Activated gamma-delta T cell treated with Interleukin-2 at 50 U/mL for 16 hours (primary cell): Measurements from ENCODE around the gene NR5A1.

Experiments used
- DNase-seq: peaks from one replicate; pipeline ENCODE4 v3.0.0-alpha.2; 2020

NR5A1 gene

DNA sequence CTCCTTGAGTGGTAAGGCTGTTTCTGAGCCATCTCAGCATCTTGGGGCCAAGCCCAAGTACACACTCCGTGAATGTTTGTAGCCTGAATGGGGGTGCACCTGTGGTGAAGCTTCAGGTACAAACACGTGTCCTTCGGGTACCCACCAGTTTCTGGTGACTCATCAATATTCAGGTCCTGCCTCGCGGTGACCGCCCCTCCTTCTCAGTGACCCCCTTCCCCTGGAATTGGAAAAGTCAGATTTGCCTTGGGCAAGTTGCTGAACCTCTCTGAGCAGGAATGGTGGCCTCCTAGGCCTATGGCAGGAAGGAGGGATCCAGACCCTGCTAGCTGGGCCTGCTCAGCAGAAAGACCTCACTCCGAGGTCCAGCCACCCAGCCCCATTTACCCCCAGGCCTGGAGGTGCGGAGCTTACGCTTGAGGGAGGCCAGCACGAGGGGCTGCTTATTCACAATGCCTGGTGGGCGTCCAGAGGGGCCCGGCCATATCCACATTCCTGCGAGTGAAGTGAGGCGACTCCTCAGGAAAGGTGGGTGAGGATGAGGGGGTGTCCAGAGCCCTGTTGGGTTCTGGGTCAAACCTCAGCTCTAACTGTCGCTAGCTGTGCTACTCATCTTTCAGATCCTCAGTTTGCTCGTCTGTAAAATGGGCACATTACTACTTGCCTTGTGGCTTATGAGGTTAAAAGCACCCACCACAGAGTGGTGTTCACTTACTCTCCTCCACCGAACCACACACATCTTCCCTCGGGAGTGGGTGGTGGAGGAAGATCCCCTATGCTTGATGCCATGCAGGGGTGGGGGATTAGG lies 49.9 kb downstream of the NR5A1 start:
- DNase-seq = no peak

DNA sequence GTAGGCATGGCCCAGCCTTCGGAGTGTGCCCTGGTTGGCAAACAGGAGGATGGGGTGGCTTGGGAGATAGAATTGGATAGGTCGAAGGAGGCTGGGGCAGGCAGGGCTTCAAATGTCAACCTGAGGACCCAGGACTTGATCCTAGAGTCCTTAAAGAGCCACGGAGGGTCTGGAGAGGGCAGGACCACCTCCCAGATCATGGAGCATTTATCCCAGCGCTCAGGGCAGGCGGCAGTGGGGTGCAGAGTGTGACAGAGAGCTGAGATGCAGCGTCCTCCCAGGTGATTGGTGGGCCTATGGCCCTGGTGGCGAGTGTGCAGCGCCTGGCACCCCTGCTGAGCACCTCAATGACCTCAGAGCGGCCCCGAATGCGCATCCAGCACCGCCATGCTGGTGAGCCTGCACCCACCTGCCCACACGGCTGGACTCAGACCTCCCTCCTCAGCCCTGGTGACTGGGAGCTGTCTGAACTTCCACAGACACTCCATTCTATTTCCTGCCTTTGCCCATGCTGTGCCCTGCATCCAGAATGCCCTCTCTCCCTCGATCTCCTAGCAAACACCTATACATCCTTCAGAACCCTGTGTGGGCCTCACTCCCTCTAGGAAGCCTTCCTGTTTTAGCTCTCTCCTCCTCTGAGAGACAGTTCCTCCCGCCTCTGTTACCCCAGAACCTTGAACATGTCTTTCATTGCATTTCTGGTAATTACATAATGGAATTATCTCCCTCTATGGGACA lies 50.7 kb downstream of the NR5A1 start:
- no peak for DNase-seq

DNA sequence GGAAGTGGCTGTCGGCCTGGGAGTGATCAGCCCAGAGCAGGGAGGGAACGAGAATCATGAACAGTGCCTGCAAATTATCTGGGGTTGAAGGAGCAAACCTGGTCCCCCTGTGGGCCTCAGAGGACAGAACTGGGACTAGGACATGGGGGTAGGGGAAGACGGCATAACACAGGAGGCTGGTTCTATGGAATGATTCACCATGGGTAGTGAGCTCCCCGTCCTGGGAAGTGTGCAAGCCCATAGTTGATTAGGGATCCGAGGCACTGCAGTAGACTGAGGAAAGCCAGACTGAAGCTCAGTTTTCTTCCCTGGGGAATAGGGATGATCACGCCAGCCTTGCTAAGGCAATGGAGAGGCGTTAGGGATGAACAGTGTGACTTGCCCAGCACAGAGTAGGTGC lies 51.4 kb downstream of the NR5A1 start:
- DNase-seq = no peak

DNA sequence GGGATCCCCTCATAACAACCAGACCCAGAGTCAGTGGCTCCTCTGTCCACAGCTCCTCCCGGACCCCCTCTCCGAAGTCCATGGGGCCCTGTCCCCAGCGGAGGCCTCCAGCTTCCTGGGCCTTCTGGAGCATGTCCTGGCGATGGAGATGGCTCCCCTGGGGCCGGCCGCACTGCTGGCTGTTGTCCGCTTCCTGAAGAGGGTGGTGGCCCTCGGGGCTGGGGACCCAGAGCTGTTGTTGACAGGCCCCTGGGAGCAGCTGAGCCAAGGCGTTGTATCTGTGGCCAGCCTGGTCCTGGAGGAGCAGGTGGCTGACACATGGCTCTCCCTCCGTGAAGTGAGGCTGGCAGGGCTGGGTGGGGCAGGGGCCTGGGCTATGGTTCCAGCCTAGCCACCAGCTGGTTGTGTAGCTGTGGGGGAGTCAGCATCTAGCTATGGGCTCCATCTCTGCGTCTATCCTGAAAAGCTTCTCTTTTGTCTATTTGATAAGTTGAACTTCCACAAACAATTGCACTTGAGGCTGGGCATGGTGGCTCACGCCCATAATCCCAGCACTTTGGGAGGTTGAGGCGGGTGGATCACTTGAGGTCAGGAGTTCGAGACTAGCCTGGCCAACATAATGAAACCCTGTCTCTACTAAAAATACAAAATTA lies 52.3 kb downstream of the NR5A1 start:
- no peak for DNase-seq

DNA sequence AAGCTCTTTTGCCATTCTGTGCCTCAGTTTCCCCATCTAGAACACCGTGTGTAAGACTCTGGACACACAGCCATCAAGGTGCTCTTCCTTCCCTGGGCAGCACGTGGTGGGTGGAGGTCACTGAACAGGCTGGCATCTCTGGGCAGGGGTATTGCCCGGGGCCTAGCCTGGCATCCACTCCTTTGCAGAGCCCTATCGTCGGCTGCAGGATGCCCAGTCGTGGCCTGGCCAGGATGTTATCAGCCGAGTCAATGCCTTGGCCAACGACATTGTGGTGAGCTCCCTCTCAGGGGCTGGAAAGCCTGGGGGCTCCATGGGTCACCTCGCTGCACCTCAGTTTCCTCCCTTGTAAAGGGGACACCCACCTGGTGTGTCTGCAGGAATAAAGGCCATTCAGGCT lies 52.9 kb downstream of the NR5A1 start:
- no peak for DNase-seq

DNA sequence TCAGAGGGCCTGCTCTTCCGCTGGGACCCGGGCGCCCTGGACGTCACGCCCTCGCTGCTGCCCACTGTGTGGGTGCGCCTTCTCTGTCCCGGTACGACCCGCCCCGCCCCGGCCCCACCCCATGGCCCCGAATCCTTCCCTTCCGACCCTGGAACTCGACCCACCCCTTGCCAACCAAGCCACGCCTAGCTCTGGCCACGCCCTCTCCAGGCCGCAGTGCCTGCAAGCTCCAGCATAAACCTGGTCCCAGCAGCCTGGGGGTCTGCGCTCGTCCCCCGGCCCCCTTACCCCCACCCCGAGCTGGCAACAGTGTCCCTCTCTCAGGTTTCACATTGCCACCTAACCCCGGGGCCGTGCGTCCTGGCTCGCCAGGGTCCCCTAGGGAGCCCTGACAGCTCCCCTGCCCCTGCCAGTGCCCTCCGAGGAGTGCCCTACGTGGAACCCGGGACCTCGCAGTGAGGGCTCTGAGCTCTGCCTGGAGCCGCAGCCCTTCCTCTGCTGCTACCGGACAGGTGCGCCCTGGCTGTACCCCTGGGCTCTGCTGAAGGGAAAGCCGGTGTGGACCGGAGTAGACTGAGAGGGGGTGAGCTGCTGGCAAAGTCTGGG lies 53.5 kb downstream of the NR5A1 start:
- no peak for DNase-seq

DNA sequence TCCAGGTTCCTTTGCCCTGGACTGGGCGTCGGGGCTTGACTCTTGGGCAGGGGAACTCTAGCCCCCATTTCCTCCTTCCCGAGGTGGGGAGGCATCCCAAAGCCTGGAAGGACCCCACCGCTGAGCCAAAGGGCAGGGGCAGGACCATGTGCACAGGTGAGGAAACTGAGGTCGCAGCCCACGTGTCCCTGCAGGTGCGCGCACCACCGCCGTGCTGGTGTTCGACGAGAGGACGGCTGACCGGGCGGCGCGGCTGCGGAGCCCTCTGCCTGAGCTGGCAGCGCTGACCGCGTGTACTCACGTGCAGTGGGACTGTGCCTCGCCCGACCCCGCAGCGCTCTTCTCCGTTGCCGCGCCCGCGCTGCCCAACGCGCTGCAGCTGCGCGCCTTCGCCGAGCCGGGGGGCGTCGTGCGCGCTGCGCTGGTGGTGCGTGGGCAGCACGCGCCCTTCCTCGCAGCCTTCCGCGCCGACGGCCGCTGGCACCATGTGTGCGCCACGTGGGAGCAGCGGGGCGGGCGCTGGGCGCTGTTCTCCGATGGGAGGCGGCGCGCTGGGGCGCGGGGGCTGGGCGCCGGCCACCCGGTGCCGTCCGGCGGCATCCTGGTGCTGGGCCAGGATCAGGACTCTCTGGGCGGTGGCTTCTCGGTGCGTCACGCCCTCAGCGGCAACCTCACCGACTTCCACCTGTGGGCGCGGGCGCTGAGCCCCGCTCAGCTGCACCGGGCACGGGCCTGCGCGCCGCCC lies 54.2 kb downstream of the NR5A1 start:
- DNase-seq = no peak

DNA sequence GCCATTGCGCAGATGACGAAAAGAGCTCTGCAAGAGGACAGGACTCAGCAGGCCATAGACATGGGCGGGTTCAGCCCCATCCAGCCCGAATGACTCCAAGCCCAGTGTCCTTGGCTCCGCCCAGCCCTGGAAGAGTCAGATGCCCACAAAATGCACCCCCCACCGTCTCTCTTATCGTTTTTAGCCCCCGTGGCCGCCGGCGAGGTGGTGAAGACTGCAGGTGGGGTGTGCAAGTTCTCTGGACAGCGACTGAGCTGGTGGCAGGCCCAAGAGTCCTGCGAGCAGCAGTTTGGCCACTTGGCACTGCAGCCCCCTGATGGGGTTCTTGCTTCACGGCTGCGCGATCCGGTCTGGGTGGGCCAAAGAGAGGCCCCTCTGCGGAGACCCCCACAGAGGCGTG lies 54.9 kb downstream of the NR5A1 start:
- DNase-seq = no peak

DNA sequence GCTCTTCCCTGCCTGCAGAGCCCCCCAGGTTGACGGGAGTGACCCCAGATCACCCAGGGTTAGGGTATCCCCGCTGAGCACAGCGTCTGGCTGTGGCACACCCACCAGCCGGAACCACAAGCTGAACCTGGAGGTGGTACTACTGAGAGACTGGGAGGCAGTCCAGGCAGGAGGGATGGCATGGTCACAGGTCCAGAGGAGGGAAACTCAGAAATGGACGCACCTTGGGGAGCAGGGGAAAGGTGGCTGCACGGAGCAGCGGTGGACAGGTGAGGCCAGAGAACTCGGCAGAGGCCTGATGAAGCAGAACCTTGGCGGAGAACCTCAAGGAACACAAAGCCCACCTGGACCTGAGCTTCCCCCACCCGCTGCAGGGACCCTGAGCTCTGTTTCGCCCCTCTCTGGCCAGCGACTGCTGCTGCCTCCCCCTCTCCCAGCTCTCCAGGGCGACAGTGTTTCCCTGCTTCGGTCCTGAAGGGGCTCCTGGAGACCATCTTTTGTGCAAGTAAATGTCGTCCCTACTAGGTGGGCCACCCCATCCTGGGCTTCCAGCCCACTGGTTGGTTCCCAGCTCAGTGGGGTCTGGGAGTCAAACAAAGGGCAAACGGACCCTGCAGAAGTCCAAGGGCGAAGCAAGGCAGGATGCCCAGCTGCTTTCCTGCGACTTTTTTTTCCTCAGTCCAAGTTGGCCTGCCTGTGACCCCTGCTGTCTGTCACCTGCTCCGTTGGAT lies 56.1 kb downstream of the NR5A1 start:
- no peak for DNase-seq

DNA sequence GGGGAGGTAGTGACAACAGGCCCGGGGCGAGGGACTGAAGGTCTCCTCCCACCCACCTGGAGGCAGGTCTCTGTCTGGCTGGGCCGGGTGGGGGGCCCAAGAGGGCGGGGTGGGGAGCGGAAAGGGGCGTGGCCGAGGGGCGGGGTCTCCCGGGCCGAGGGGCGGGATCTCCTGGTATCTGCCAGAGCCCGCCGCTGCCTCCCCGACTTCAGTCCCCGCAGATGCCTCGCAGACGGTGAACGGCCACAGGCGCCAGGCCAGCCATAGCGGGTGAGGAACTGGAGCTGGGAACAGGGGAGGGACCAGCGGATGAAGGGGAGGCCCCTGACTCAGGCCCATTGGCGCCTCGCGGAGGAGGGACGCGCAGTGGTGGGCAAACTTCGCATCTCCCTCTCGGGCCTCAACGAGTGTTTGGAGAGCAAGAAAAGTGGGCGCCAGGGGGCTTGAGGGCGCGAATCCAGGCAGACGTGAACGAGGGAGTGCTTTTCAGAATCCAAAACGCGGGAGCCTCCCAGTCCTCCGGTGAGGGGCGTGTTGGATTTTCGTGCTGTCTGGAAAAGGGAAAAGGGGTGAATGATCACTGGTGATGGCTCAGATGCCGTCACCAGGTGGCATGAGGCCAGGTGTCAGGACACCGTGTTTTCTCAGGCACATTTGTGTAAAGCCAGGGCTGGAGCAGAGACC lies 56.8 kb downstream of the NR5A1 start, which contains the start of gene ADGRD2:
ADGRD2 (plus strand) TSS at position 211 of the 684 bp plus-strand sequence. CDS start 1,216 bp downstream, outside the sequence.
- DNase-seq = no peak

DNA sequence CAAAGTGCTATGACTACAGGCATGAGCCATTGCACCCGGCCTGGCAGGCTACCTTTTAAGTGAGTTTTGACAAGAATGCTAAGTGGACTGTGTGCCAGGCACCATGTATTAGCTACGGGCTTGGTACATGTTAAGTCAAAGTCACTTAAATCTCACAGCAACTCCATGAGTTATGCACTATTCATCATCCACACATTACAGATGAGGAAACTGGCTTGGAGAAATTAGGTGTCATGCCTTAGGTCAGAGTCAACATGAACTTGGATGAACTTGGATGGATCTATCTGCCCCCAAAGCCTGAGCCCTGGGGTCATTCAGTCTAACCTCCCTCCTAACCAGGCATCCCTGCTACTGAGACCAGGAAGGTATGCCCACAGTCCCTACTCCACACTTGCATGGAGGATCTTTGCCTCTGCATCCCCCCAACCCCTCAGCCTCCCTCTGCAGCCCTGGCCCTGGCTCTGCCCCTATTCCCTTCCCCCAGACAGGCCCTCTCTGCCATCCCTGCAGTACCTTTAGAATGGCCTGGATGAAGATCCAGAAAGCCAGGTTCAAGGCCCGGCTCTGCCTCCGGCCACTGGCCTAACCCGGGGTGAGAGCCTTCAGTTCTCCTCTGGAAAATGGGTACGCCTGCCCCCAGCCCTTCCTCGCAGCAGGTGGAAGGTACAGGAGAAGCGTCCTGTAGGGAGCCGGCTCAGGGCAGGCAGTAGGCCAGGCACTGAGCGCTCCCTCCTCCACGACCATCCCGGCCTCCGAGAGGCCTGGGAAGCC lies 57.6 kb downstream of the NR5A1 start:
- no peak for DNase-seq

DNA sequence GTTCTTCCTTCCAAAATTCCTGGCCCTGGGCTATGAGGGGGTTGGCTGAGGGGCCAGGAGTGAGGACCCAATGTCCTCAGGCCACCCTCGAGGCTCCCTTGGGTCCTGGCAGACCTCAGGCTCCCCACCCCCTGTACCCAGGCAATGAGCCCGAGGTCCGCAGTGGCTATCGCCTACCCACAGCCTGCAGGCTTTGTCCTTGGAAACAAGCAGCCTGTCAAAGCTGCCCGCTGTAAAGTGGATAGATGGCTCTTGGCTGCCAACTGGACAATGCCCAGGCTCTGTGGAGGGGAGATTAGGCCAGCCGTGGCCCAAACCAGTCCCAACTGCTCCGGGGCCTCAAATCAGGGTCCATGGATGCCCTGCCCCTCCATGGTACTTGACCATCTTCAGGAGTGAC lies 59.2 kb downstream of the NR5A1 start:
- DNase-seq = no peak

DNA sequence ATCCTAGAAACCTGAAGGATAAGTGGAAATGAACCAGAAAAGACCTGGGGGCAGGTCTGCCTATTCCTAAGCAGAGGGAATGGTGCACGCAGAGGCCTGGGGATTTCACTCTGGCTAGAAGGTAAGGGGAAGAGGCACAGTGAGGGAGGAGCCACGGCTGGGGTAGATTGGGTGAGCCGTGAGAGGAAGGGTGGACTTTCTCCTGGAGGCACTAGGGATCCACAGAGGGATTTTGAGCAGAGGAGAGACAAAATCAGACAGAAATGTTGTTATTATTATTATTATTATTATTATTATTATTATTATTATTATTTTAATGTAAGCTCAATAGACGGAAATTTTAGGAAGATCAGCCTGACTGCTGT lies 59.9 kb downstream of the NR5A1 start:
- no peak for DNase-seq

DNA sequence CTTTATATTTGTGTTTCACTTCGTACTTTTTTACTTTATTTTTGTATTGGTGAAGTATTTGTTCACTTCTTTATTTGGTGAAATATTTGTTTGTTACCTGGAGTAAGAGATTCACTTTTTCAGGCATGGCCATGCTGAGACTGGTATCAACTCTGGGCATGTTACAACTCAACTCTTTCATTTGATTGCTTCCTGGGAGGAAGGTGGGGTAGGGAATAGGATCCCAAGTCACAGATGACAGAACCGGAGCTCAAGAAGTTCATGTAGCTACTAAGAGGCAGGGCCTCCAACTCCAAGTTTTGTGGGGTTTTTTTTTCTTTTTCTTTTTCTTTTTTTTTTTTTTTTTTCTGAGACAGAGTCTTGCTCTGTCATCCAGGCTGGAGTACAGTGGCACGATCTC lies 63.0 kb downstream of the NR5A1 start:
- DNase-seq = no peak

DNA sequence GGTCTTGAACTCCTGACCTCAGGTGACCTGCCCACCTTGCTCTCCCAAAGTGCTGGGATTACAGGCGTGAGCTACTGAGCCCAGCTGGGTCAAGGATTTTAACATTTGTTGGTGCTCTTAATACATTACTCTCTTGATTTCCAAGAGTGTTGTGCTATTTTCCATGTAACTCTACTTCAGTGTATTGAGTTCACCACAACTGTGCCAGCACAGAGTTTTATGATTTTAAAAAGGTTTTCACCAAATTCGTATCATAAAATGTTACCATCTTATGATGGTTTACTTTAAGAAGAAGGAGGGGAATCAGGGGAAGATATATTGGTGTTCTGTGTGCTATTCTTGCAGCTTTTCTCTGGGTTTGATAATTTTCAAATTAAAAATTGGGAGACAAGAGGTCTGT lies 63.6 kb downstream of the NR5A1 start:
- DNase-seq = no peak

DNA sequence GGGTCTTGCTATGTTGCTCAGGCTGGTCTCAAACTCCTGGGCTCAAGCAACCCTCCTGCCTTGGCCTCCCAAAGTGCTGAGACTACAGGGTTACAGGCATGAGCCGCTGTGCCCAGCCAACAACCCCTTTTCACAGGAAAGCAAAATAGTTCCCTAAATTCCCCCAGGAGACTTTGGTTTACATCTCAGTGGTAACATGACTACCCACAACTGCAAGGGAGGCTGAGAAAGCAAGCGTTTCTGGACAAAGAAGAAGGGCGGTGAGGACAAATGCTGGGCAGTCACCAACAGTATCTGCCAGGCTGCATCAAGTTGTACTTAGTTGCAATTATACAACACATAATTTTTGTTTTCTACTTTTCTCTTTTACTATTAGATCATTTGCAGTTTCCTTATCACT lies 64.4 kb downstream of the NR5A1 start:
- DNase-seq = no peak

DNA sequence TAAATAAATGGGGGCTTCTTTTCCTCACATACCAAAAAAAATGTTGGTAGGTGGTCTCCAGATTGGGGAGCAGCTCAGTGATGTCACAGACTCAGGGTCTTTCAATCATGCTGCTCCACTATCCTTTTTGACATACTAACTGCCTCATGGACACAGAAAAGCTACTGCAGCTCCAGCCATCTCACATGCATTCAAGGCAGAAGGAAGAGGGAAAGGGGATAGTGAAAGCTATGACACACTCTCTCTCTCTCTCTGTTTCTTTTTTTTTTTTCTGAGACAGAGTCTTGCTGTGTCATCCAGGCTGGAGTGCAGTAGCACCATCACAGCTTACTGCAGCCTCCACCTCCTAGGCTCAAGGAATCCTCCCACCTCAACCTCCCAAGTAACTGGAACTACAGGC lies 64.8 kb downstream of the NR5A1 start:
- DNase-seq = no peak

DNA sequence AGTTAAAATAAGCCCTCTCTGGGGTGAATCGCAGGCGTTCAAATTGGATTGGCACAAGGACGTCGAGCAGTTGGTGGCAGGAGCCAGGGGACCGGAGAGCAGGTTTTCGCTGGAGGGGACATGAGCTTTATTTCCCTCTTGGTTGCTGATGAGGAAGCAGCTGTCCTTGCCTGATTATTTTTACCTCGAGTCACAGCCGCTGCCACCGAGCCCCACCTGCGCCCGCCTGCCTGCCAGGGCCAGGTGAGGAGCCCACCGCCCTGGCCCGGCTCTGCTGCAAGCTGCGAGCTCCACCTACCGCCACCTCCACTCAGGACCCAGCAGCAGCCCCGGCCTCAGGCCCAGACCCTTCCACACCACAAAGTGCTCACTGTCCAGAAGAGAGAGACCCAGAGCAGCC lies 65.9 kb downstream of the NR5A1 start:
- no peak for DNase-seq

DNA sequence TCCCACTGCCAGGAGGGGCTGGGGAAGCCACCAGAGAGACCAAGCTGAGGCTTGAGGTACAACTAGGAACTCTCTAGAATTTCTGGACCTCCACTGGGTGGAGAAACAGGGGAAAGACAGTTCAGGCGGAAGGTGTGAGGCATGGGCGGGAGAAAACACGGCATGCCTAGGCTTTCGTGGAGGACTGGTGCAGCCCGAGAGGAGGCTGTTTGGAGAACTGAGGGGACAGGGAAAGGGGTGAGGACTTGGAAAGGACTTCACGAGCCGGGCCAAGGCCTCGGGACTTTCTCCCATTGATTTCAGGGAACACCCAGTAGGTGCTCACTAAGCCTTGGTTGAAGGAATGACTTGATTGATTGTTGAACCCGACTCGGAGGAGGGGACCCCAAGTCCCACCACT lies 66.4 kb downstream of the NR5A1 start:
- DNase-seq = no peak

DNA sequence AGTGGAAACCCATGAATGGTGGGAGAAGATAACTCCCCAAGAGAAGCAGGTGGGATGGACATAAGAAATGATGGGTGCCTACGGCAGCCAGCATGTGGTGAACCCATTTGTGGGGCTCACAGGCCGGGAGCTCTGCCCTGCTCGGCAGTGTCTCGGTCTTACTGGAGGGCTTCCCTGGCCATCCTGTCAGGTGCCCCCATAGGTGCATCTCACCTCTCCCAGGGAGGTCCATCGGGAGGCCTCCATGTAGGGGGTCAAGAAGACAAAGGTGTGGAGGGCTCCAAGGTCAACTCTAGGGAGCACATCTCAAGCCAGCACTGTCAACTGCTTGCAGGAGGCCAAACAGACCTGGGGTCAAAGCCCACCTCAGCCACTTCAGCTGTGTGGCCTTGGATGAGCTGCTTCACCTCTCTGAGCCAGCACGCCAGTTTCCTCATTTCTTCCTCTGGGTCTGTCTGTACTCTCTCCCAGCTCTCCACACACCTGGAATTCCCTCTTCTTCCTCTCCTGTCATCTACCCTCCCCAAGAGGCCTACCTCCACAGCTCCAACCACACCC lies 67.4 kb downstream of the NR5A1 start:
- no peak for DNase-seq
